ENCODE results near the gene KIF3B.

DNA sequence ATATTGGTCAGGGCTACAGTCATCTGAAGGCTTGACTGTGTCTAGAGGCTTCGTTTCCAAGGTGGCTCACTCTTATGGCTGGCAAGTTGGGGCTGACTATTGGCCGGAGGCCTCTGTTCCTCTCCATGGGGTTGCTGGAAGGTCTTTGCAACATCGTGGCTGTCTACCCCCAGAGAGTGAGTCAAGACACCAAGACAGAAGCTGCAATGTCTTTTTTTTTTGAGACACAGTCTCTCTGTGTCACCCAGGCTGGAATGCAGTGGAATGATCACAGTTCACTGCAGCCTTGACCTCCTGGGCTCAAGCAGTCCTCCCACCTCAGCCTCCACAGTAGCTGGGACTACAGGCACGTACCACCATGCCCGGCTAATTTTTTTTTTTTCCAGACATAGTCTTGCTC is 29.4 kb upstream of the KIF3B start:
- TF ChIP-seq, protein P1, sequence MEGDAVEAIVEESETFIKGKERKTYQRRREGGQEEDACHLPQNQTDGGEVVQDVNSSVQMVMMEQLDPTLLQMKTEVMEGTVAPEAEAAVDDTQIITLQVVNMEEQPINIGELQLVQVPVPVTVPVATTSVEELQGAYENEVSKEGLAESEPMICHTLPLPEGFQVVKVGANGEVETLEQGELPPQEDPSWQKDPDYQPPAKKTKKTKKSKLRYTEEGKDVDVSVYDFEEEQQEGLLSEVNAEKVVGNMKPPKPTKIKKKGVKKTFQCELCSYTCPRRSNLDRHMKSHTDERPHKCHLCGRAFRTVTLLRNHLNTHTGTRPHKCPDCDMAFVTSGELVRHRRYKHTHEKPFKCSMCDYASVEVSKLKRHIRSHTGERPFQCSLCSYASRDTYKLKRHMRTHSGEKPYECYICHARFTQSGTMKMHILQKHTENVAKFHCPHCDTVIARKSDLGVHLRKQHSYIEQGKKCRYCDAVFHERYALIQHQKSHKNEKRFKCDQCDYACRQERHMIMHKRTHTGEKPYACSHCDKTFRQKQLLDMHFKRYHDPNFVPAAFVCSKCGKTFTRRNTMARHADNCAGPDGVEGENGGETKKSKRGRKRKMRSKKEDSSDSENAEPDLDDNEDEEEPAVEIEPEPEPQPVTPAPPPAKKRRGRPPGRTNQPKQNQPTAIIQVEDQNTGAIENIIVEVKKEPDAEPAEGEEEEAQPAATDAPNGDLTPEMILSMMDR (IDR thresholded peaks at IDR 0.05) = no peak
- no peak for TF ChIP-seq POLR2A (IDR thresholded peaks at IDR 0.05)
